GM10248 (cell line): ENCODE results near the gene RNU5D-1.

ENCODE experiments used
- CTCF ChIA-PET: fragments of 300-600 bp; sonication (Branson Sonifier 250); formaldehyde crosslinking; extraction: SDS; loops from one replicate; lab custom pipeline; 2021; ENCODE audit warnings: antibody characterized with exemption; lab: Yijun Ruan, JAX
- POLR2A ChIA-PET: fragments of 350-650 bp; sonication (Branson Sonifier 250); formaldehyde crosslinking; extraction: SDS; loops from one replicate; lab custom pipeline; 2020; ENCODE audit warnings: antibody characterized with exemption; lab: Yijun Ruan, JAX
- DNase-seq: peaks from one replicate; pipeline ENCODE4 v3.0.0; 2012; ENCODE audit errors: extremely low spot score
- CTCF ChIP-seq: IDR thresholded peaks from 2 replicates; pipeline ENCODE4 v1.5.1; 2012; ENCODE audit warnings: mild to moderate bottlenecking, low read depth; ENCODE audit errors: extremely low read depth, missing control alignments, control extremely low read depth

The RNU5D-1 gene

GRCh38 chr1:44682883-44683265 lies 48.1 kb downstream of the RNU5D-1 start:
- ChIA-PET POLR2A (no interaction called here), CTCF (interaction anchor here (0.8 to 2.4 kb wide), 5 partner anchors 9 to 627 kb away, joined by 4 to 8 read pairs (median 5); partner anchors contain the start of genes ARMH1 and TMEM53)
- DNase-seq: no peak
- TF ChIP-seq CTCF: no peak

GRCh38 chr1:44681905-44682882 lies 48.8 kb downstream of the RNU5D-1 start:
- ChIA-PET CTCF (interaction anchor here (1.1 to 2.4 kb wide), 6 partner anchors 8 to 118 kb away, joined by 3 to 8 read pairs (median 4); partner anchors contain the start of genes ARMH1, PLK3 and TMEM53), POLR2A (no interaction called here)
- DNase-seq: no peak
- TF ChIP-seq CTCF: no peak
